HG03175 (cell line): ENCODE data around the gene GLYR1.
A peak's percentile ranks its signal among the peaks of the same experiment; 100 is the strongest.
"Not testable (repeated sequence)": the region's sequence is repeated elsewhere in the genome, so short reads cannot be mapped to it uniquely, and the experiment has no call there.

Experiments
- ATAC-seq: cut with Tn5 transposase; IDR thresholded peaks from one replicate; pipeline ENCODE4 v1.9.1; 2021; ENCODE audit warnings: mild to moderate bottlenecking, moderate library complexity; ENCODE audit not compliant: unreplicated experiment

The GLYR1 gene

DNA sequence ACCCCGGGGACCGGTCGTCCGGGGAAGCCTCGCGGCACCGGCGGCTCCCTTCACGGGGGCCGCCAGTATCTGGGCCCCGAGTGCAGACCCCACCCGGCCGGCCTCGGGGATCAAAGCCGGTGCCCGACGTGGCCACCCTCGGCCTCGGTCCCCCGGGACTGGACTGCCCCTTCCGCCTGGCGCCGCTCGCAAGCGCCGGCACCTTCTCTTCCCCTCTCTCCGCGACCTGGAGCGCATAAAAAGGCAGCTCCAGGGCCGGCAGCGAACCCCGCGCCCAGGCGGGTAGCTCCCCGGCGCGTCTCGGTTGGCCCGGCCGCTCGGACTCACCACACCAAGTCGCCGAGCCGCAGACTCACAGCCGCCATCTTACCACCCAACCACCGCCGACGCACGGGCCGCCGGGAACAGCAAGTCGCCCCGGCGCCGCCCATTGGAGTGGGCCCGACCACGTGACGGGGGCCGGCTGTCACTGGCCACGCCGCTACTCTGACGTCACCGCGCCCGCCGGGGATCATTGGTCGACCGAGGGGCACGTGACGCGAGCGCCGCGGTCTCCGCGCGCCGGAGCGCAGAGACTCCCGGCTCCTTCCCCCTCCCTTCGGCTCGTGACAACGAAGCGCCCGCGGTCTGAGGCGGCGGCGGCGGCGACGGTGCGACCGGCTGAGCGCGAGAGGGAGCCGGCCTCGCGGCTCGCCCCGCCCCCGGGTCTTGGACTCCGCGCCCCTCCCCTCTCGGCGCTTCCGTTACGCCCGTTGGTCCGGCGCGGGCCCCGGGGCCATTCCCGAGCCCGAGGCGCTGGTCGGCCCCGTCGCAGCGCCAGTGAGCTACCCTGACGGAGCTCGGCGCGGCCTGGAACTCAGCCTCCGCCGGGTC lies at the start of gene GLYR1, which contains the start of gene UBN1:
Gene GLYR1, minus strand, starts transcription at position 388 of the 873 bp plus-strand sequence. Its CDS starts 23 bp downstream, at position 365.
Gene UBN1, plus strand, starts transcription at position 581 of the 873 bp plus-strand sequence. CDS start 5,437 bp downstream, outside the sequence.
- ATAC-seq: peak; percentile 85

DNA sequence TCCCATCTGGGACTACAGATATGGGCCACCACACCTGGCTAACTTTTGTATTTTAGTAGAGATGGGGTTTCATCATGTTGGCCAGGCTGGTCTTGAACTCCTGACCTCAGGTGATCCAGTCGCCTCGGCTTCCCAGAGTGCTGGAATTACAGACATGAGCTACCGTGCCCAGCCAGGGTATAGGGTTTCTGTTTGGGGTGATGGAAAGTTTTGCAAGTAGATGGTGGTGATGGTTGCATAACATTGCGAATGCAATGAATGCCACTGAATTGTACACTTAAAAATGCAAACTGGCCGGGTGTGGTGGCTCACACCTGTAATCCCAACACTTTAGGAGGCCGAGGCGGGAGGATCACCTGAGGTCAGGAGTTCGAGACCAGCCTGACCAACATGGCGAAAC lies 49.7 kb upstream of the GLYR1 start:
- not testable (repeated sequence) for ATAC-seq

DNA sequence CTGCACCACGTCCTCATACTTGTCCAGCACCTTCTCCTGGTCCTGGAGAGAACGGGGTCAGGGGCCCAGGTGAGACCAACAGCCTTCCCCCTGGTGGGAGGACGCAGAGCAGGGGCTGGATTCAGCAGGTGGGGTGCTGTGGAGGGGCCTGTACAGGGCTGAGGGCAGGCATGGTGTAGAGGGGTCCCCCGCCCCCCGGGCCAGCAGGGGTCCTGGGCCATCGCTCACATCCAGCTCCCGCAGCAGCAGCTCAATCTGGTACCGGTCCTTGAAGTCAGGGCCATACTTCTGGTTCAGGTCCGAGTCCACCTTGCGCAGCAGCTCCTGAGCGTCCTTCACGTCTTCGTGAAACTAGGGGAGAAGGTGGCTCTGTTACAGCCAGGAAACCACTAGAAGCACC lies 48.3 kb upstream of the GLYR1 start:
- no peak for ATAC-seq

DNA sequence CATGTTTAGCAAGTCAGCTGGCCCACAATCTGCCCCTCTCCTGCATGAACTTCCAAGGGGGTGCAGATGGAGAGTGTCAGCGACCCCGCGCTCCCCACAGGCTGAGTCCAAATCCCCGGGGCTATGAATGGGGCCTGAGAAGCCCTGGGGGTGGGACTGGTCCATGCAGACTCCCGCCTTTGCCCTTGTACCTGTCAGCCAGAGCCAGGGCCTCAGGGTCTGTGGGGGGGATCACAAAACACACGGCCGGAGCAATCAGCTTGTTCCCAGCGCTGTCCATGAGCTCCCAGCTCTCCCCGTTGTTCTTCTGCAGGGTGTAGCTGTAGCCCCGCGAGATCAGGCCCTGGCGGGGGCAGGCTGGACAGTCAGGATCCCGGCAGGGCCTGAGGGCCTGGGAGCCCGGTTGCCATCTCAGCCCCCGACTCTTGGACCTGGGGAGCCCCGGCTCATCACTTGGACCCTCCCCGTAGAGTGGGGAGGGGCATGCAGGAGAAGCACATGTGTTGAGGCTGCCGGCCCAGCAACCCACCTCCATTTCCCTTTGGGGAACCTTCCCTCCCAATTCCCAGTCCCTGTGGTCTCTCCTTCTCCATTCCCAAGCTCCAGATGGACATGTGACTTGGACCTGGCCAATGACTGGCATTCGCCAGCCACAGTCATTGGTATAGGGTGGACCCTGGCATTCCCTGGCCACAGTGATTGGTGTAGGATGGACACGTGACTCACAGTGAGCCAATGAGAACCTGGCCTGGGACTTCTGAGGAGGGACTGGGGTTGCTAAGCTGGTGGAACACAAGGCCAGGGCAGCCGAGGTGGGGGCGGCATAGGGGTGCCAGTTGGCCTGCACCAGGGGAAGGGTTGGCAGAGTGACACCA lies 47.4 kb upstream of the GLYR1 start:
- ATAC-seq: no peak

GRCh38 chr16:4893103-4893862 lies 46.2 kb upstream of the GLYR1 start:
- no peak for ATAC-seq

GRCh38 chr16:4892361-4893102 lies 45.4 kb upstream of the GLYR1 start:
- ATAC-seq: no peak

GRCh38 chr16:4891886-4892216 lies 44.8 kb upstream of the GLYR1 start:
- ATAC-seq: no peak

DNA sequence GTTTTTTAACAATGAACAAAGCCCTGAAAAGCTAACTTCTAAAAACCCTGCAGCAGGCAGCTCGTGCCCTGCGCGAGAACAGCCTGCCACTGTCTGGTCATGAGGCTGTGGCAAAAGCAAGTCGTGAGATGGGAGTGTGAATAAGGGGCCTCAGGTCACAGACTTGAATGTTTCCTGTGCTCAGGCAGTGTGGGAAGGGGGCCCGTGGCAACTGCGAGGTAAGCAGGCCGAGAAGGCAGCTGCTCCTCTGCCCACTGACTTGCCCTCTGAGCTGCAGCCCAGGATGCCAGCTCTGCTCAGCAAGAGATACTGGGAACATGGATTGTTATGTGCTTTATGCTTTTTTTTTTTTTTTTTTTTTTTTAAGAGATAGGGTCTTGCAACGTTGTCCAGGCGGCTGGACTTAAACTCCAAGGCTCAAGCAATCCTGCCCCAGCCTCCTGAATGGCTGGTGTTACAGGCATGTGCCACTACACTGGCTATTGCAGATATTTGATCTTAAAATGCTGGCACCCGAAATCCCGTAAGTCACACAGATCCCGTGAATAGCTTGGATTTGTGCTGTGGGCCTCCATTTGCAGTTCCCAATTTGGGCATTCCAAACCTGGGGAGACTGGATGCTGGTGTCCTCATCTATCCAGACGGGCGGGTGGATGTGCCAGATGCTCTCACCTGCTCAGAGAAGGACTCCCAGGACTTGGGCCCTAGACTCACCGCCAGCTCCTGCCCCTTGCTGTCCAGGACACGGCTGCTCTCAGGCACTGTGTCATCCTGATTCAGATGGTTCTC lies 44.2 kb upstream of the GLYR1 start:
- no peak for ATAC-seq

DNA sequence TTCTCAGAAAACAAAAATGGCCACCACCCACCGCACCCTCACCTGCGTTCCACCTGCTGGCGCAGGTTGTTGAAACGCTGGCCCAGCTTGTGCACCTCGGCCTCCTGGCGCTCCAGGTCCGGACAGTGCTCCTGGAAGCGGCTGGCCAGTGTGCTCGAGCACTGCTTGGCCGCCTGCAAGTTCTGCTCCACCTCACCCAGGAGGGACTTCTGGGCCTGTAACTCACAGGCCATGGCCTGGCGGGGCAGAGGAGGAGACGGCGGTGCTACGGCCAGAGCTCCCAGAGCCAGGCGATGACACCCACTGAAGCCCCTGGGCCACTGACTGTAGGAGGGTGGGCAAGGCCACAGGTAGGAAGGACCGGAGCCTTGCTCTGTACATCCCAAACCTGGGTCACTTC lies 43.6 kb upstream of the GLYR1 start:
- no peak for ATAC-seq

DNA sequence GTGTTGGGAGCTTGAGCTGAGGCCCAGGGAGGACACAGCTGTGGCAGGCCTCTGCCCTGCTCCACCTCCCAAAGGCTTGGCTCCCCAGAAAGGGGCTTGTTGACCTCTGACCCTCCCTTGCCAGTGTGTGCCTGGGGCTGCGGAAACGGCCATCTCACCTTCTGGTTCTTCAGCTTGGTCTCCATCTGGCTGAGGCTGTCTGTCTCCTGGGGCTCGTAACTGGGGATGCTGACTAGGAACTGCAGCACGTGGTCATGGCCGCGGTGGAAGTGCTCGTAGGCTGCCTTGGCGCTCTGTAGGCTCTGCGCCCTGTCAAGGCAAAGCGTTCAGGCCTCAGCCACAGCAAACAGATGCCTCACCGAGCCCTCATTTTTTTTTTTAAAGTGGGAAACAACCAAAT lies 42.9 kb upstream of the GLYR1 start:
- ATAC-seq: no peak

DNA sequence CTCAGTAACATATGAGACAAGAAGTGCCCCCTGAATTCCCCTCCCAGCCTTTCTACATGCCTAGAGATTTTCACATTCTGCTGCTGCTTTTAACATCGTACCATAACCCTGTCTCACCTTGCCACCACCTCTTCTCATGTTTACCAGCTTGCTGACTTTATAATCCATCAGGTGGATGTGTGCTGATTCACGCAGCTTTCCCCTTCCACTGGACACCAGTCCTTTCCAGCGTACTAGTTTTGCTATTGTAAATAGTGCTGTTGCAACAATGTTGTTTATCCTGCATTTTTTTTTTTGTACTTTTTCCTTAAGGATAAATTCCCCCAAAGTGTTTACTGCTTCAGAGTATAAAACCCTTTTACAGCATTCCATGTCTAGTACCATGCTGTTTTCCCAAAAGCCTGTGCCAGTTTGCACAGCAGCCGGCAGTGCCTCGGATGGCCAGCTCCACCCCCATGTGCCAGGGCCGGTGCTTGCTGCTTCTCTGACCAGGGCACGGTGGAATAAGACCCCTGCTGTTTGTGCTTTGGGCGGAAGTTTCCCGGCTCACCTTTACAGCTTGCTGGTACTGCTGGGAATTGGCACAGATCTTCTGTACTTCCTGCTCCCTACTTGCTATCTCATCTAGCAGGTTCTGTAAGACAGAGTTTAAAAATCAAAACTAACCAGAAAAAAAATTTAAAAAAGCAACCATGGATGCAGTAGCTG lies 41.5 kb upstream of the GLYR1 start:
- no peak for ATAC-seq

GRCh38 chr16:4886151-4886550 lies 39.1 kb upstream of the GLYR1 start:
- no peak for ATAC-seq

- ATAC-seq: no peak
These were observed 38.1 kb upstream of the GLYR1 start for GRCh38 chr16:4884972-4885874.

DNA sequence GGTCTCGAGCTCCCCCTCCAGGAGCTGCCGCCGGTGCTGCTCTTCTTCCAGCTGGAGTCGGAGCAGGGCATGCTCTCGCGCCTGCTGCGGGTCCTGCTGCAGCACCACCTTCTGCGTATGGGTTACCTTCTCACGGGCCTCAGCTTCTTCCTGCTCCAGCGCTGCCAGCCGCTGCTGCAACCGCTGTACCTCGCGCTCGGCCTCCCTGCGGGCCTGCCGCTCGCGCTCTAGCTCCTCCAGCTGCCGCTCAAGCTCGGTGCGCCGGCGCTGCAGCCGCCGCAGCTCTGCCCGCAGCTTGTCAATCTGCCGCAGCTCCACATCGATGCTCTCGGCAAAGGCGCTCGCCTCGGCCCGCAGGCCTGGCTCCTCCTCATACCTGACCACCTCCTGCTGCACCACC lies 37.1 kb upstream of the GLYR1 start:
- ATAC-seq: no peak

DNA sequence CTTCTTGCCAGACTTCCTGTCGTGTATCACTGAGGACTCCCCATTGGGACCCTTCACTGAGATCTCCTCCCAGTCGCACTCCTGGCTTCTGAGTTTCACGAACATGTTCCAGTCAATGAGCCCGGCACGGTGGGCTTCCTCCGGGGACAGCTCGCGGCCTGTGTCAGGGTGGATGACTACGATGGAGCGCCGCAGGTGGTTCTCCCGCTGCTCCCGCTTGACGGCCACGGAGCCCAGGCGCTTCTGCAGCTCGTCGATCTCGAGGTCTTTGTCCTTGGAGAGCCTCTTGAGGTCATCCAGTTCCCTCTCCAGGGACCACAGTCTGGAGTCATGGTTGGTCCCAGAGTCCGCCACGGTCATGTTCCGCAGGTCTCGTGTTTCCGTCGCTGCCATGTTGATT lies 36.4 kb upstream of the GLYR1 start:
- ATAC-seq: no peak

- ATAC-seq: no peak
These were observed 35.7 kb upstream of the GLYR1 start for GRCh38 chr16:4882633-4883285.

- ATAC-seq: no peak
These were observed 35.0 kb upstream of the GLYR1 start for GRCh38 chr16:4882000-4882632.
